HCT116 (cell line): Measurements from ENCODE around the gene PLCB1.

Experiments
- ATF3 ChIP-seq: IDR thresholded peaks from 2 replicates; pipeline ENCODE4 v1.6.1; 2012
- CTCF ChIP-seq, 3 experiments: fragments of 200-600 bp in 1 of 3; sonication (generic) in 1 of 3; IDR thresholded peaks in 2 of 3; conservative IDR thresholded peaks in 1 of 3; 2 replicates each; pipeline ENCODE4 v1.5.1; 2012 to 2017; ENCODE audit warnings: low read depth in 2 of 3, low read length in 2 of 3, antibody characterized with exemption in 1 of 3, borderline replicate concordance in 1 of 3, control low read depth in 1 of 3, mild to moderate bottlenecking in 1 of 3, mixed read lengths in 1 of 3, mixed run types in 1 of 3, moderate library complexity in 1 of 3; ENCODE audit not compliant: insufficient read depth in 1 of 3
- POLR2AphosphoS5 ChIP-seq: IDR thresholded peaks from 2 replicates; pipeline ENCODE4 v1.6.1; 2011; ENCODE audit warnings: mild to moderate bottlenecking, low read depth, low read length, moderate library complexity

GRCh38 chr20:8711501-8711900 lies 579.4 kb downstream of the PLCB1 start:
- TF ChIP-seq ATF3 (no peak), POLR2AphosphoS5 (no peak), CTCF (IDR thresholded peaks at IDR 0.05 in 2 of 3, conservative IDR thresholded peaks at IDR 0.05 in 1 of 3; ENCODE audit: borderline replicate concordance in 1 of 3, insufficient read depth in 1 of 3, low read depth in 2 of 3, low read length in 2 of 3) (no peak)
